A673 (cell line): ENCODE measurements around the gene EIF1.

ENCODE experiments used
- CTCF ChIP-seq: fragments of 300-800, 200-600 bp; sonication (generic); conservative IDR thresholded peaks from 2 replicates; pipeline ENCODE4 v1.5.1; 2017; ENCODE audit warnings: low read depth, mild to moderate bottlenecking, antibody characterized with exemption, low read length, moderate library complexity, mixed read lengths
- EZH2 ChIP-seq: fragments of 200-600 bp; sonication (generic); IDR thresholded peaks from 2 replicates; pipeline ENCODE4 v1.6.1; 2017; ENCODE audit warnings: borderline replicate concordance, low read depth, mild to moderate bottlenecking, mixed read lengths, antibody characterized with exemption, low read length; ENCODE audit not compliant: poor library complexity, severe bottlenecking

- TF ChIP-seq EZH2 (no peak), CTCF (no peak)
Observed at GRCh38 chr17:41717408-41718286, 29.0 kb downstream of the EIF1 start.
